Mammary epithelial cell (primary cell): ENCODE measurements around the gene JAKMIP1.

Experiments used
- EZH2 ChIP-seq: IDR thresholded peaks from 2 replicates; pipeline ENCODE4 v1.6.1; 2012; ENCODE audit warnings: low read length, inconsistent platforms, borderline replicate concordance
- TF ChIP-seq, protein P1 (sequence below), 2 donors: IDR thresholded peaks in 1 of 2; conservative IDR thresholded peaks in 1 of 2; 2 replicates each; pipeline ENCODE4 v1.5.1; 2011 to 2012; ENCODE audit warnings: inconsistent platforms in 2 of 2, low read length in 2 of 2, mild to moderate bottlenecking in 2 of 2, control low read depth in 1 of 2, low read depth in 1 of 2; ENCODE audit not compliant: insufficient read depth in 1 of 2; ENCODE audit errors: extremely low read depth in 1 of 2

DNA sequence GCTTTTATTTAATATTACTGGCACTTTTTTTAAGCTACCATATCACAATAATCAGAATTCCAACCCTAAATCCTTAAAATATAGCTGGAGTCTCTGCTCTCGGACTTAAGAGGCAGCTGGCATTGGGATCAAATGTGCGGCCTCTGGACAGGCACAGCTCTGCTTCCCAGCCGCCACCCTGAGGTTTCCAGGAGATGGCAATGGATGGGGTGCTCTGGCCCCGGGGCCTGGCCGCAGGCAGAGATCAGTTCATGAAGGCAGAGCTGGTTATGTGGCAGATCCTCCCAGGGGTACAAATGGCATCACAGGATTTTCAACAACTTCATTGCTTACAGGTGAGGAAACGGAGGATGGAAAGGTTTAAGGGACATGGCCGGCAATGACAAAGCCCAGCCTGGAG, 57.8 kb downstream of the JAKMIP1 start:
- TF ChIP-seq, protein P1, sequence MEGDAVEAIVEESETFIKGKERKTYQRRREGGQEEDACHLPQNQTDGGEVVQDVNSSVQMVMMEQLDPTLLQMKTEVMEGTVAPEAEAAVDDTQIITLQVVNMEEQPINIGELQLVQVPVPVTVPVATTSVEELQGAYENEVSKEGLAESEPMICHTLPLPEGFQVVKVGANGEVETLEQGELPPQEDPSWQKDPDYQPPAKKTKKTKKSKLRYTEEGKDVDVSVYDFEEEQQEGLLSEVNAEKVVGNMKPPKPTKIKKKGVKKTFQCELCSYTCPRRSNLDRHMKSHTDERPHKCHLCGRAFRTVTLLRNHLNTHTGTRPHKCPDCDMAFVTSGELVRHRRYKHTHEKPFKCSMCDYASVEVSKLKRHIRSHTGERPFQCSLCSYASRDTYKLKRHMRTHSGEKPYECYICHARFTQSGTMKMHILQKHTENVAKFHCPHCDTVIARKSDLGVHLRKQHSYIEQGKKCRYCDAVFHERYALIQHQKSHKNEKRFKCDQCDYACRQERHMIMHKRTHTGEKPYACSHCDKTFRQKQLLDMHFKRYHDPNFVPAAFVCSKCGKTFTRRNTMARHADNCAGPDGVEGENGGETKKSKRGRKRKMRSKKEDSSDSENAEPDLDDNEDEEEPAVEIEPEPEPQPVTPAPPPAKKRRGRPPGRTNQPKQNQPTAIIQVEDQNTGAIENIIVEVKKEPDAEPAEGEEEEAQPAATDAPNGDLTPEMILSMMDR (conservative IDR thresholded peaks at IDR 0.05 in 1 of 2, IDR thresholded peaks at IDR 0.05 in 1 of 2; ENCODE audit: extremely low read depth in 1 of 2, insufficient read depth in 1 of 2, low read depth in 1 of 2, low read length in 2 of 2) = no peak
- no peak for TF ChIP-seq EZH2
